CD4-positive, alpha-beta T cell (primary cell): Measurements from ENCODE around the gene ARPP21. TPM values are rescaled to one million over a fixed set of nuclear protein-coding genes. Genes with fewer than 3 reads are reported as not detected.

Experiments
- ATAC-seq: fragments of 200-7000 bp; cut with Tn5 transposase; one replicate; pipeline ENCODE4 v1.10.0; 2022; ENCODE audit warnings: mild to moderate bottlenecking; ENCODE audit not compliant: poor library complexity
- CTCF ChIA-PET: fragments of 350-600 bp; sonication (Branson Sonifier 250); formaldehyde crosslinking; loops from one replicate; lab custom pipeline; 2021; ENCODE audit warnings: antibody characterized with exemption, inconsistent platforms; lab: Charles Lee
- POLR2A ChIA-PET: fragments of 350-600 bp; sonication (Branson Sonifier 250); formaldehyde crosslinking; loops from one replicate; lab custom pipeline; 2021; ENCODE audit warnings: antibody characterized with exemption, inconsistent platforms; lab: Charles Lee
- DNase-seq, 14 experiments: peaks; one replicate each; pipeline ENCODE4 v3.0.0-alpha.2; 2013 to 2020; ENCODE audit warnings: mixed read lengths in 2 of 14
- H3K27ac ChIP-seq, 2 donors: one replicate each; pipeline versions ENCODE4 v1.5.1 to v1.7.0; 2013; ENCODE audit warnings: low read length in 2 of 2, low read depth in 1 of 2, mild to moderate bottlenecking in 1 of 2
- H3K27me3 ChIP-seq, 2 experiments: 1 replicate in 1 of 2; 2 replicates in 1 of 2; pipeline versions ENCODE4 v1.6.1 to v1.7.0; 2013; ENCODE audit warnings: low read length in 2 of 2, control low read depth in 1 of 2, mild to moderate bottlenecking in 1 of 2, moderate library complexity in 1 of 2; ENCODE audit not compliant: insufficient read depth in 2 of 2, control insufficient read depth in 1 of 2
- H3K36me3 ChIP-seq: one replicate; pipeline ENCODE4 v1.6.1; 2013; ENCODE audit warnings: low read length, control low read depth; ENCODE audit not compliant: insufficient read depth
- H3K4me1 ChIP-seq: one replicate; pipeline ENCODE4 v1.6.1; 2013; ENCODE audit warnings: low read length, control low read depth; ENCODE audit not compliant: insufficient read depth
- H3K4me3 ChIP-seq: one replicate; pipeline ENCODE4 v1.5.1; 2013; ENCODE audit warnings: mild to moderate bottlenecking, low read length, moderate library complexity
- H3K9me3 ChIP-seq, 2 experiments: 1 replicate in 1 of 2; 2 replicates in 1 of 2; pipeline versions ENCODE4 v1.6.1 to v1.7.0; 2013; ENCODE audit warnings: low read length in 2 of 2, mild to moderate bottlenecking in 2 of 2, control low read depth in 1 of 2, moderate library complexity in 1 of 2; ENCODE audit not compliant: control insufficient read depth in 1 of 2, insufficient read depth in 1 of 2
- H3K27ac Mint-ChIP-seq: one replicate; pipeline ENCODE4 v1.8.0; 2020; ENCODE audit warnings: mixed read lengths
- H3K27me3 Mint-ChIP-seq: one replicate; pipeline ENCODE4 v1.8.0; 2021; ENCODE audit warnings: mixed read lengths
- H3K36me3 Mint-ChIP-seq: one replicate; pipeline ENCODE4 v1.8.0; 2021; ENCODE audit warnings: low read depth, mixed read lengths
- H3K4me1 Mint-ChIP-seq: one replicate; pipeline ENCODE4 v1.8.0; 2021; ENCODE audit warnings: low read depth, mixed read lengths
- H3K4me3 Mint-ChIP-seq: one replicate; pipeline ENCODE4 v1.8.0; 2020; ENCODE audit warnings: mild to moderate bottlenecking, mixed read lengths
- H3K9me3 Mint-ChIP-seq: one replicate; pipeline ENCODE4 v1.8.0; 2020; ENCODE audit warnings: mixed read lengths
- CTCF ChIP-seq: fragments of 200-600 bp; IDR thresholded peaks from one replicate; pipeline ENCODE4 v1.8.0; 2022; ENCODE audit warnings: antibody characterized with exemption, mild to moderate bottlenecking
- intact Hi-C, 2 experiments: fragments of 100-400 bp; cut with DNase I in 1 of 2; cut with micrococcal nuclease in 1 of 2; formaldehyde crosslinking; loops; one replicate each; pipeline versions ENCODE4 v1.15.1 to v1.9.0; 2023 to 2025; cut with DNase I, micrococcal nuclease
- total RNA-seq, 174 experiments: library from RNA in 2 of 174; stranded (reverse) in 2 of 174; gene quantifications; one replicate each; pipeline ENCODE4 v1.2.3 and lab custom pipeline; 2021 to 2026

The ARPP21 gene
- total RNA-seq, 2 experiments from 2014 or later, result not detected

GRCh38 chr3:35773417-35773816 lies 134.1 kb downstream of the ARPP21 start:
- Mint-ChIP-seq H3K4me1 (no peaks in the 10 kb centered on the region), H3K27me3 (no peaks in the 10 kb centered on the region), H3K4me3 (no peak overlapping the region), H3K9me3 (no peaks in the 10 kb centered on the region), H3K36me3 (no peaks in the 10 kb centered on the region), H3K27ac (no peak overlapping the region)
- DNase-seq (no peak), ATAC-seq (no peak)
- Histone ChIP-seq H3K9me3 (no peaks in the 10 kb centered on the region), H3K4me1 (no peaks in the 10 kb centered on the region), H3K4me3 (no peak overlapping the region), H3K27me3 (no peaks in the 10 kb centered on the region), H3K36me3 (no peaks in the 10 kb centered on the region), H3K27ac (no peak overlapping the region)
- ChIA-PET POLR2A (no interaction called here), CTCF (no interaction called here)
- TF ChIP-seq CTCF, result no peak
- intact Hi-C loops, result no loop called here

- no peaks in the 10 kb centered on the region for H3K4me1 Mint-ChIP-seq
- POLR2A ChIA-PET, result no interaction called here
- CTCF ChIA-PET, result no interaction called here
Measured at GRCh38 chr3:35776346-35776745, 137.0 kb downstream of the ARPP21 start.

GRCh38 chr3:35777065-35777464 lies 137.7 kb downstream of the ARPP21 start:
- Histone ChIP-seq H3K36me3 (no peaks in the 10 kb centered on the region), H3K4me3 (no peak overlapping the region), H3K4me1 (no peaks in the 10 kb centered on the region), H3K27ac (no peak overlapping the region), H3K27me3 (no peaks in the 10 kb centered on the region), H3K9me3 (no peaks in the 10 kb centered on the region)
- intact Hi-C loops, result no loop called here
- DNase-seq (no peak), ATAC-seq (no peak)
- ChIA-PET POLR2A (no interaction called here), CTCF (no interaction called here)
- Mint-ChIP-seq H3K36me3 (no peaks in the 10 kb centered on the region), H3K4me1 (no peaks in the 10 kb centered on the region), H3K4me3 (no peak overlapping the region), H3K27ac (no peak overlapping the region), H3K27me3 (no peaks in the 10 kb centered on the region), H3K9me3 (no peaks in the 10 kb centered on the region)
- no peak for TF ChIP-seq CTCF

More at GRCh38 chr3:35776346-35776745, 137.0 kb downstream of the ARPP21 start:
- H3K4me3 ChIP-seq, result no peak overlapping the region
- no peak overlapping the region for H3K27ac ChIP-seq
- no peaks in the 10 kb centered on the region for H3K4me1 ChIP-seq
- ATAC-seq (no peak), DNase-seq (no peak)
- intact Hi-C loops, result no loop called here
- H3K9me3 Mint-ChIP-seq, result no peaks in the 10 kb centered on the region
- no peak overlapping the region for H3K4me3 Mint-ChIP-seq
- no peaks in the 10 kb centered on the region for H3K36me3 ChIP-seq
- H3K27me3 ChIP-seq, result no peaks in the 10 kb centered on the region
- H3K27me3 Mint-ChIP-seq, result no peaks in the 10 kb centered on the region
- TF ChIP-seq CTCF, result no peak
- no peaks in the 10 kb centered on the region for H3K9me3 ChIP-seq
- H3K36me3 Mint-ChIP-seq, result no peaks in the 10 kb centered on the region
- H3K27ac Mint-ChIP-seq, result no peak overlapping the region
